ENCODE data around the gene DNAH17.

DNA sequence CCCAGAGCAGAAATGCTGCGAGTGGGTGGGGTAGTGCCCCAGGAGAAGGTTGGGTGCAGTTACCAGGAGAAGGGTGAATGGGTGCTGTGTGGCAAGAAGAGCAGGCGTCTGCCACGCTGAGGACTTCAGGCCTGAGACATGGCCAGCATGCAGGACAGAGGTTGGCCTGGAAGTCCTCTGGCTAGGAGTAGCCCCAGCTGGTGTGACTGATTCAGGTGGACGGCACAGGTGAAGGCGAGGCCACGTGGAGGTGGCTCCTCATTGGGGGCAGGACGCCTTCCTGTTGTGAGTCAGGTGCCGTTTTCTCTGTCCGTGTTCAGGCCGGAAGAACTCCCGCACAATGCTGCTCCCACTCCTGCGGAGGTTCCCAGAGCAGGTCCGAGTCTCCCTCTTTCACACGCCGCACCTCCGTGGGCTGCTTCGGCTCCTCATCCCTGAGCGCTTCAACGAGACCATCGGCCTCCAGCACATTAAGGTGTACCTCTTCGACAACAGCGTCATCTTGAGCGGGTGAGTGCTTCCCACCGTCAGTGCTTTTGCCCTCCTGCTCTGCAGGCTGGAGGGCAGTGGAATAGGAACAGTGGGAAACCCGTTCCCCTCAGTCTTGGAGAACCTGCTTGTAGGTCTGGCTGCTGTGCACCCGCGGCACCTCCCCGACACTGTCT lies 178.0 kb downstream of the DNAH17 start:
- TF ChIP-seq, protein P1, sequence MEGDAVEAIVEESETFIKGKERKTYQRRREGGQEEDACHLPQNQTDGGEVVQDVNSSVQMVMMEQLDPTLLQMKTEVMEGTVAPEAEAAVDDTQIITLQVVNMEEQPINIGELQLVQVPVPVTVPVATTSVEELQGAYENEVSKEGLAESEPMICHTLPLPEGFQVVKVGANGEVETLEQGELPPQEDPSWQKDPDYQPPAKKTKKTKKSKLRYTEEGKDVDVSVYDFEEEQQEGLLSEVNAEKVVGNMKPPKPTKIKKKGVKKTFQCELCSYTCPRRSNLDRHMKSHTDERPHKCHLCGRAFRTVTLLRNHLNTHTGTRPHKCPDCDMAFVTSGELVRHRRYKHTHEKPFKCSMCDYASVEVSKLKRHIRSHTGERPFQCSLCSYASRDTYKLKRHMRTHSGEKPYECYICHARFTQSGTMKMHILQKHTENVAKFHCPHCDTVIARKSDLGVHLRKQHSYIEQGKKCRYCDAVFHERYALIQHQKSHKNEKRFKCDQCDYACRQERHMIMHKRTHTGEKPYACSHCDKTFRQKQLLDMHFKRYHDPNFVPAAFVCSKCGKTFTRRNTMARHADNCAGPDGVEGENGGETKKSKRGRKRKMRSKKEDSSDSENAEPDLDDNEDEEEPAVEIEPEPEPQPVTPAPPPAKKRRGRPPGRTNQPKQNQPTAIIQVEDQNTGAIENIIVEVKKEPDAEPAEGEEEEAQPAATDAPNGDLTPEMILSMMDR (IDR thresholded peaks at IDR 0.05; ENCODE audit: low read length), result no peak
- no peak for TF ChIP-seq EZH2 (optimal IDR thresholded peaks at IDR 0.05; ENCODE audit: low read depth, low read length)

Data from MM.1S (cell line).